SIG-M5 treated with dmso at 0.1 percent for 504 hours (cell line): ENCODE measurements around the gene NCBP2.

Source experiments
- DNase-seq: peaks from one replicate; lab custom pipeline; 2025; ENCODE audit not compliant: unreplicated experiment; lab: John Stamatoyannopoulos, UW

NCBP2 gene

DNA sequence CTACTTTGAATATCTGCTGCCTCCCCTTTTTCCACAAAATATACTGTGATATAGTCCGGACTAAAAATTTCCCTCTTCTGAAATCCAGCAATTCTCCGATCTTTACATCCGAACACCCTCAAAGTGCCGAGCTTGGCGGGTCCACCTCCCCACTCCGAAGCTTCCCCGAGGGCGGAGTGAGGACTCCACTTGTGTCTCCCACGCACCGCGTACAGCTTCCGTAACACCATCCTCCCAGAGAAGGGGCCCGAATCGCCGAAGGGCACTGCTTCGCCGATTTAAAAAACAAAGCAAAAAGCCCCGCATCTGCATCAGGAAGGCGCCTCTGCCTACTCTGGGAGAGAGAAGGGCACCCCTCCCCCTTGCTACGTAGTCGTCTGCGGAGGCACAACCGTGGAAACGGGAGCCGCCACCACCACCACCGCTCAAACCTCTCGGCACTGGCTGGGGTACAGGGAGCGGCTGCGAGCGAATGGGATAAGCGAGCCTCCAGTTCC lies 551 bp downstream of the NCBP2 start:
- peak; percentile 63 for DNase-seq

DNA sequence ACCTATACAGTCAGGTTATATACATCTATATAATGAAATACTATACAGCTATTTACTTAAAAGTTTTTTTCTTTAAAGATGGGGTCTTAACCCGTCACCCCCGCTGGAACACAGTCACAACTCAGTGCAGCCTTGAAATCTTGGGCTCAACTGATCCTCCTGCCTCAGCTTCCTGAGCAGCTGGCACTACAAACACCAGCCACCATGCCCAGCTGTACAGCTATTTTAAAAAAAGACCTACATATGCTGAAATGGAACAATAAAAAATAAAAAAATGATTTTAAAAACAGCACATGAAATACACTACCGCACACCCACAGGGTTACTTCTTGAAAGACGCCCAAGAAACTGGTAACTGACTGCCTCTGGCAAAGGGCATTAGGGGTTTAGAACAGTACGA lies 3.8 kb downstream of the NCBP2 start:
- DNase-seq, result no peak

DNA sequence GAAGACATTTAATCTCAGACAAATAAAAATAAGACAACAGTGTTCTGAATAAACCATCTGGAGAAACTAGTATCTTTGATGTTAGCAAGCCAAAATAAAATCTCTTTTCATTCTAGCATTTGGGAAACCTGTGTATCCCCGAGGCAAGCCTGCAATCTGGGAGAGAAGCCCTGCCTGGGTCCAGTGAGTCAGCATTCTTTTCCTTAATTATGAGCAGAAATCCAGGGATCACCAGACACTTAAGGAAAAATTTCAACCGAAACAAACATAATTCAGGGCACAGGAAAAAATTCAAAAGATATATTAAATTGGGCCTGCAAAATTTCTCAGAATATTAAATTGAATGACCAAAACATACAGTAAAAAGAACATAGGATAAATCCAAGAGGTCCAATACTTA lies 4.2 kb downstream of the NCBP2 start:
- no peak for DNase-seq

DNA sequence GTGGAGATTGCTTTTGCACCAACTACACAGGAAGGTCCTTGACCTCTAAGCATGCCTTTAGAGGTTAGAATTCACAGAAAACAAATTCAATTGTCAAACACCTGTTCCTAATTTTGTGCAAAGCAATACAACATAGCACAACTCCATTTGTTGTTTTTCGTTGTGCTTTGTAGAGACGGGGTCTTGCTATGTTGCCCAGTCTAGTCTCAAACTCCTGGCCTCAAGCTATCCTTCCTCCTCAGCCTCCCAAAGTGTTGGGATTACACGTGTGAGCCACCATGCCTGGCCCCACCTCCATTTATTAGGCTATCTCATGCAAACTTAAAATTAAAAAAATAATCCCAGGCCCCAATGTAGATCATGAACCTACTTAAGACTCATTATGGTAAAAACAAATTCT lies 6.0 kb downstream of the NCBP2 start:
- no peak for DNase-seq

DNA sequence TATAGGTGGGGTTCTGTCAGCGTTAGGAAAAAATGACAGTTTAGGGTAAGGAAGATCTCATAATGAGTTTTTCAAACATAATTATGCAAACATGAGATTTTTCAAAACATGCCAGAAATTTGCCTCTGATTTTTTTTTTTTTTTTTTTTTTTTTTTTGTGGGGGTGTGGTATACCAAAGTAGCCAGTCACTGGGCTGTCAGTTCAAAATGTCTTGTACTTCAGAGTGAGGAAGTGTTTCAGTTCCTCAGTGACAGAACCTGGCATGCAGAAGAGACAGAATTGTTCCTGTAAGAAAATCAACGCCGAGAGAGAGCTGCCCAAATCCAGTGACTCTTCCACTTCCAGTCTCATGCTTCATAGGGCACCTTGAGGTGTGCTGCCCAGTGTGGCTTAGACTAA lies 9.7 kb downstream of the NCBP2 start:
- DNase-seq, result peak; percentile 34

DNA sequence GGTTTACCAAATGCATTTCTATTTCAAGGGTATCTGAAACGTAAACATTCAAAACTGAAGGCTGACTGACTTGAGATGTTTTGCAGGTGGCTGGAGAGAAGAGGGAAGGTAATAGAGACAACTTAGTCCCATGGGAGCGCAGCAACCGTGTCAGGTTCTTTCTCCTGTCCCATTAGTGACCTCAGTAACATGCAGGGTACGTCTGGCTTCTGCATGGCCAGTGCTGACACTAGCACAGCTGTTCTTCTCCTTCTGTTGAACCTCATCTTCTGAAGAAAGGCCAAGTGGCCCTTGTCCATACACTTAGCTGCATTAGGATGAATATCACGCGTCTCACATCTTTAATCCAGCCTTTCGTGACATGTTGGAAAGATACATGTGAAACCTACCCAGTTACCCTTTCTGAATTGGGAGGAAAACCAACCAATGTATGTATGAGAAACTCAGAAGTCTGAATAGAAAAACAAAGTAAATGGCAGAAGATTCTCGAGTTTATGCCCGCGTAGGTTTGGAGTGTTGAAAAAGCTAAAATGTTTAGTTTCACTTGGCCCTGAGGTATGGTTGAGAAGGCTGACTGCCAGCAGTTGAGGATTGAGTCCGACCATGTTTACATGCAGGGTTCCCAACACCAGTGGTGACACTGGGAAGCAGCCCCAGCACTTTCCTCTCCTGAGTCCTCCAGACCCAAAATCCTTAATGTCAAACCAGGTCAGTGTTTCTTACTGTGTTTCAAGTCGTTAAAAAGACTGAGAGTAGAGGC lies 10.3 kb downstream of the NCBP2 start:
- no peak for DNase-seq

DNA sequence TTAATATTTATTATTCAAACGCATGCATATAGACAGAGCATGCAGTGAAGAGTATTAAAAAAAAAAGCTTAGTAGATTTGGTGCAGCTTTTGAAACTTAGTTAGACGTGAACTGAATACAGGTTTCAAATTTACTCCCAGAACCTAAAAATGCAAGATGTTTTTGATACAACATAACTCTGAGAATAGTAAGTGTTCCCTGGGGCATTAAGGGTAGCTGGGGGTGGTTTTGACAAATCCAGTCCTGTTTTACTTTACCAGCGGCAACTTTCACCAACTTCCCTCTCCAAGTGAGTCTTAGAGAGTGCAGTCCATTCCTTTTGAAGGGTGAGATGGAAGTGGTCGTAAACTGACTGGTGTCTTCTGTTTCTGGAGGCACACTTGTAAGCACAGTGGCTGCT lies 11.2 kb downstream of the NCBP2 start:
- DNase-seq, result no peak

DNA sequence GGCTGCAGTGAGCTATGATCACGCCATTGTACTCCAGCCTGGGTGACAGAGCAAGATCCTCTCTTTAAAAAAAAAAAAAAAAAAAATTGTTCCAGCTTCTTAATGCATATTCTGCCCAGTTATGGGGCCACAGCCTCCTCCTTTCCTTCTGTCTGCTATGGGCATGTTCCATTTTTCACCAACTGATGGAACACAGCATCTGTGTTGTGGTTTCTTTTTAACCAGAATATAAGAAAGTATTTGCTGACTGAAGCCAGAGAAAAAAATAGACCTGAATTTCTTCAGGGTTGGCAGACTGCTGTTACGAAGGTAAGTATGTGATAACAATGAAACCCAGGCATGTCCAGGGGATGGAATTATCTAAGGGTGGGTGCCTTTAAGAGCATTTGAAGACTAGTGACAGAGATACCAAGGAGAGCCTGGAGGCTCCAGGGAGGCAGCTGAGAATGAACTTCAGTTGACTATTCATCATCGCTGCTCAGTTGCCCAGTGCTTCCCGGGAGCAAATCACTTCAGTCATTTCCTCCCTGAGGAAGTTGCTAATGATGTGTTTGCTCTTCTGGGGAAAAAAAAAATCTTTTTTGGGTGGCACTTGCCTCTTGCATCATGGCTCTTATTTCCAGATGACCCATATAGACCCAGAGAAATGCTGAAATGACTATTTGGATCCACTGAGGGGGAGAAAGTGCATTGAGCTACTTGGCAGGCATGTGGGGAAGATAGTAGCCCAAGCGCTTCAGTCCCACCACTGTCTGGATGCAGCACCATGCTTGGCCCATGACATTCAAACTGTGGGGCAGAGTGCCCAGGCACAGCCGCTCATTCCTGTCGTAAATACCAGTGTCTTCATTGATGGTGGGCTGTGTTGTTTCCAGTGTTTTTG lies 14.5 kb downstream of the NCBP2 start:
- no peak for DNase-seq

DNA sequence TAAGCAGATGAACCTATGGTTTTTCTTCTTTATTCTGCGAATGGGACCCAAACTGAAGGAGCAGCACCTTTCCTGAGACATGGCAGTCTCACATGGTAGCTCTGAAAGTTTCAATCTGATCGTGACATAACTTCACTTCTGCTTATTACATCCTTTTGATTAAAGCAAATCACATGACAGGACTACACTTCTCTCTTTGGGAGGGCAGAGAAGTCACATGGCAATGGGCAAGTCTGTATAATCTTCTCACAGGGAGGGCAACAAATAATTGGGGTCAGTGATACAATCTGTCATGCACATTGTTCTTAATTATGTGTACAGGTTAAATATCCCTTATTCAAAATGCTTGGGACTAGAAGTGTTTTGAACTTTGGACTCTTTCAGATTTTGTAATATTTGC lies 21.6 kb downstream of the NCBP2 start:
- no peak for DNase-seq

DNA sequence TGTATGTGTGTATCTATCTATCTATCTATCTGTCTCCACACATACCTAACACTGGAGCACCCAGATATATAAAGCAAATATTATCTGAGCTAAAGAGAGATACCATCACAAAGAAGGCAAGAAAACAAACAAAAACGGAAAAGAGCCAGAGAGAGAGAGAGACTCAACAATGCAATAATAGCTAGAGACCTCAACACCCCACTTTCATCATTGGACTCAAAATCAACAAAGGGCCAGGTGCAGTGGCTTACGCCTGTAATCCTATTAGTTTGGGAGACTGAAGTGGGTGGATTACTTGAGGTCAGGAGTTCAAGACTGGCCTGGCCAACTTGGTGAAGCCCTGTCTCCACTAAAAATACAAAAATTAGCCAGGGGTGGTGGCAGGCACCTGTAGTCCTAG lies 23.4 kb downstream of the NCBP2 start:
- peak; percentile 24 for DNase-seq

DNA sequence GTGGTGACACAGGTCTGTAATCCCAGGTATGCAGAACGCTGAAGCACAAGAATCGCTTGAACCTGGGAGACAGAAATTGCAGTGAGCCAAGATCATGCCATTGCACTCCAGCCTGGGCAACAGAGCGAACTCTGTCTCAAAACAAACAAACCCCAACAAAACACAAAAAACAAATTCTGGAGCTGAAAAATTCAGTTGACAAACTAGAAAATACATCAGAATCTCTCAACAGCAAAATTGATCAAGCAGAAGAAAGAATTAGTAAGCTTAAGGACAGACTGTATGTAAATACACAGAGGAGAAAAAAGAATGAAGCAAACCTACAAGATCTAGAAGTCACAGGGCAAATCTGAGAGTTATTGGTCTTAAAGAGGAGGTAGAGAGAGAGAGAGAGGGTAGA lies 25.3 kb downstream of the NCBP2 start:
- DNase-seq, result no peak

DNA sequence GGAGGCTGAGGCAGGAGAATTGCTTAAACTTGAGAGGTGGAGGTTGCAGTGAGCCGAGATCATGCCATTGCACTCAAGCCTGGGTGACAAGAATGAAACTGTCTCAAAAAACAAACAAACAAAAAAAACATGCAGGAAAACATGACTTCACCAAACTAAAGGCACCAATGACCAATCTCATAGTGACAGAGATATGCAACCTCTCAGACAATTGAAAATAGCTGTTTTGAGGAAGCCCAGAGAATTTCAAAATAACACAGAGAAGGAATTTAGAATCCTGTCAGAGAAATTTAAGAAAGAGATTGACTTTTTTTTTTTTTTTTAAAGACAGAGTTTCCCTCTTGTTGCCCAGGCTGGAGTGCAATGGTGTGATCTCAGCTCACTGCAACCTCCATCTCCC lies 26.1 kb downstream of the NCBP2 start:
- DNase-seq, result no peak

DNA sequence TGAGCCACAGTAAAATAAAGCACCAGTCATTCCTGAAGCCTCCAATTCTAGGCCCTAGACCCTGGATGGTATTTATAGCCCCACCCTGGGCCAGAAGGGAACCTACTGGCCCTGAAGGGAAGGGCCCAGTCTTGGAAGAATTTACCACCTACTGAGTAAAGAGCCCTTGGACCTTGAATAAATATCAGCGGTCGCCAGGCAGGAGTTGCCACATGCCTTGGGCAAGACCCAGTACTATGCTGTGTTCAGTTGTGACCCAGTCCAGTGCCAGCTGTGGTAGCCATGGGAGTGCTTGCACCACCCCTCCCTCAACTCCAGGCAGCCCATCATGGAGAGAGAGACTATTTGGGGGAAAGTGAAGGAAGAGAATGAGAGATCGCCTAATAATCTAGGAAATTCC lies 27.0 kb downstream of the NCBP2 start:
- DNase-seq, result no peak

DNA sequence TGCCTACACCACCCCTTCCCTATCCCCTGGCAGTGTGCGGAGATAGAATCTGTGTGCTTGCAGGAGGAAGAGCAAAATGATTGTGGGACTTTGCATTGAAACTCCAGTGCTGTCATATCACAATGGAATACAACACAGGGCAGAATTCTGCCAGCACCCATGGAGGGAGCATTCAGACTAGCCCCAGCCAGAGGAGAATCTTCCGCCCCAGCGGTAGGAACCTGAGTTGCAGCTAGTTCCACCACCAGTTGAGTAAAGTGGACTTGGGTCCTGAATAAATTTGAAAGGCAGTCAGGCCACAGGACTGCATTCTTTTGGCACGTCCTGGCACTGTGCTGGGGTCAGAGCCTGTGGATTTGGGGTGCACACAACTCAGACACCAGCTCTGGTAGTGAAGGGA lies 27.5 kb downstream of the NCBP2 start:
- DNase-seq, result no peak

DNA sequence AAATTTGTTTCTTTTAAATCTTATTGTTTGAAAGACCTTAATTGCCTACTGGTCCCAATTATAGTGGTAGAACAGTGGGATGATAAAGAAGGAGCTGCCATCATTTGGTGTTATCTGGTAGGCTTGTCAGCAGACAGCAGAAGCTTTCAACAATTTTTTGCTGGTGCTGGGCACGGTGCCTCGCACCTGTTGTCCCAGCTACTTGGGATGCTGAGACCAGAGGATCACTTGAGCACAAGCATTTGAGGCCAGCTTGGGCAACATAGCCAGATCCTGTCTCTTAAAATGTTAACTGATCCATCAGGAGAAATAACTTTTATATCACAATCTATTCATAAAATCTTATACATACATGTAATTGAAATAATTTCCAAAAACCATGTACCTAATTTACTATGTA lies 38.6 kb downstream of the NCBP2 start:
- no peak for DNase-seq

DNA sequence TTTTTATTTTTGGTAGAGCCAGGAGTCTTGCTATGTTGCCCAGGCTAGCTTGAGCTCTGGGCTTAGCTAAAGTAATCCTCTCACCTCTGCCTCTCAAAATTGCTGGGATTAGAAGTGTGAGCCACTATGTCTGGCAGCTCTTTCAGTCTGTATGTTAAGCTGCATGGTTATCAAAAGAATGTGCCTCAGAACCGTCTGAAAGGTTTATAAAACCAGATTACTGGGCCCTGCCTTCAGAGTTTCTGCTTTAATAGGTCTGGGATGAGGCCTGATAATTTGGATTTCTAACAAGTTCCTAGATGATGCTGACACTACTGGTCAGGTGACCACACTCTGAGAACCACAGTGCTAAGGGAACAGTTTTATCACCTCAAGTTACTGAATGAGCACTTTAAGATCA lies 40.0 kb downstream of the NCBP2 start:
- DNase-seq, result no peak

DNA sequence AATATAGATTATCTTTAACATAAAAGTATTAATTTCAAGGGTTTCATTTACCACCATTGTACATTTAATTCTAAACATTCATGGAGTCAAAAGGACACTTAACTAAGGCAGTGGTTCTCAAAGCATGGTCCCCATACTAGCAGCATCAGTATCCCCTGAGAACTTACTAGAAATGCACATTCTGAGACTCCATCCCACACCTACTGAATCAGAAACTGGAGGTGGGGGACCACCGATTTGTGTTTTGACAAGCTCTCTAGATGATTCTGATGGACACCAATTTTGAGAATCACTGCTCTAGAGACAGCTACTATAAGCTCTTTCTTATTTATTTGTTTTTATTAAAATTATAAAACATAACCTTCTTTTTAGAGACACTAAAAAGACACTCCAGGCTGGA lies 40.6 kb downstream of the NCBP2 start:
- no peak for DNase-seq

DNA sequence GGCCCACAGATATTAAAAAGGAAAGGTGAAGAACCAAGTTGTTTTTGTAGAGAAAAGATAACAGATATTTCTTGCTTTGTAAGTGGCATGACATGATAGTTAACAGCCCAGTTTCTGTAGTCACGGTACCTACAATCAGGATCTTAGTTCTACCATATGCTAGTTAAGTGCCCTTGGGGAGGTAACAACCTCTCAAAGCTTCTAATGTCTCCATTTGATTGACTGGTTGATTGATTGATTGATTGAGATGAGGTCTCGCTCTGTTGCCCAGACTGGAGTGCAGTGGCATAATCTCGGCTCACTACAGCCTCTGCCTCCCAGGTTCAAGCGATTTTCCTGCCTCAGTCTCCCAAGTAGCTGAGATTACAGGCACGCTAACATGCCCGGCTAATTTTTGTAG lies 46.1 kb downstream of the NCBP2 start:
- DNase-seq, result no peak

DNA sequence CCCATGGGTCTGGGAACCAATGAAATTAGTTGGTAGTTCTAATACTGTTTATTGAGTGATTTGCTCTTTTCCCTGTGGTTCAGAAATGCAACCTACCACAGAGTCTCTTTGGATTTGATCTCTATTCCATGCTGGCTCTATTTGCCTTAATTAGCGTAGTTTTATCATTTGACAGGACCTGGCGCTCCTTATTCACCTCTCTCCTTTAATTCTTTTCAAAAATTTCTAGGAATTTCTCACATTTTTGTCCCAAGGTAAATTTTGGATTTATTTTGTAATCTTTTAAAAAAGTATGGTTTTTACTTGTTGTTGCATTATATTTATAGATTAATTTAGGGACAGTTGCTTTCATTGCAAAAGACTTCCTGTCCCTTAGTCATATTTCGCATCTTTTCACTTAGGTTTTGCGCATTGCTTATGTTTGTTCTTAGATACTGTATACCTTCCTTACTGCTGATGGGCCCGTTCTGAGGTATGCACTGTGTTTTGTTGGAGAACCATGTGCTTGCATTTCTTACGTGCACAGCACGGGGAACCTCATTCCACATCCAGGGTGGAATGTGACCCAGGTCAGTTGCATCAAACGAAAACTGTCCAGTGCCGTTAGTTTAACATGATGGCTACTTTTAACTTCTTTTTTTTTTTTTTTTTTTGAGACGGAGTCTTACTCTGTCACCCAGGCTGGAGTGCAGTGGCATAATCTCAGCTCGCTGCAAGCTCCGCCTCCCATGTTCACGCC lies 47.6 kb downstream of the NCBP2 start:
- DNase-seq, result no peak

DNA sequence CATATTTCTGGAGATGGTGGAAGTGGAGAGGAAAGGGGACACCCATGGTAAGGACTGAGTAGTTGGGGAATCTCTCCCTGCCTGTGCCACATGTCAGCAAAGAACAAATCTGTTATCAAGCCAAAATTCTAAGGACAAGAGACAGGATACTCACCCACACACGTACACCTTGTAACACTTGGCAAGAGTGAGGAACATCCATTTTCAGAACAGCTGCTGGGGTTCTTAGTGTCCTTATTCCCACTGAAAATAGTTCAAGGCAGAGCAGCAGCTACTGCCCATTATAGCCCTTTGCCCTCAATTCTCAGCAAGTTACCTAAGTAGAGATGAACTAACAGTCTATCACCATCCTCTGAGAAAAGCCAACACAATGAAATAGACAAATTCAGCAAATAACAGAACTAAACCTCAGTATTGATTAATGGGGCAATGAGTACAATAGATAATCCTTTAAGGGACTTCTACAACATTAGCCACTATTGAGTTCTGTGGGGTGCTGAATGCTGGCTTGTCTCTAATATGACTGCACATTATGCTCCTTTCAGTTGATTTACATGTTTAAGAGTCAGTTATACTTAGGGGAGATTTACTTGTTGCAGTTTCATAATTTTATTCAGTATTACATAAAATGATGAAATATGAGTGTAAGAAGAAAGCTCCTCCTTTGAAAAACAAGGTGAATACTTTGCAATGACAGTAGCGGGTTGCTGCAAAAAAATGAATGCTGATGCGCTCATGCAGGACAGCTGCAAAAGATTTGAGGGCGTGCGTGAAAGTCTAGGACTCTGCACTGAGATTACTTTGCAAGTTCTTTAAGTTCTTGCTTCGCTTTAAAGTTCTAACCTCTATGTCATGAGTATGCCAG lies 52.3 kb downstream of the NCBP2 start:
- DNase-seq, result no peak

DNA sequence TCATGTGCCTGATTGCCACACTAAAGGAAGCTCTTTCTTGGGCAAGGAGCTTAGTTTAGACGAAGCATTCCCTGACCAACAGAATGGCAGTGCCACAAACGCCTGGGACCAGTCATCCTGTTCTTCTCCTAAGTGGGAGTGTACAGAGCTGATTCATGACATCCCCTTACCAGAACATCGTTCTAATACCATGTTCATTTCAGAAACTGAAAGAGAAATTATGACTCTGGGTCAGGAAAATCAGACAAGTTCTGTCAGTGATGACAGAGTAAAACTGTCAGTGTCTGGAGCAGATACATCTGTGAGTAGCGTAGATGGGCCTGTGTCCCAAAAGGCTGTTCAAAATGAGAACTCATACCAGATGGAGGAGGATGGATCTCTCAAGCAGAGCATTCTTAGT lies 56.2 kb downstream of the NCBP2 start:
- no peak for DNase-seq
